KMS-11 (cell line): ENCODE results near the gene NUP93.

Experiments
- H2AFZ ChIP-seq: fragments of 200-600 bp; sonication (generic); 2 replicates; pipeline ENCODE4 v1.6.1; 2016; ENCODE audit warnings: antibody characterized with exemption, mixed run types, low read depth
- H3K27ac ChIP-seq: fragments of 200-600 bp; sonication (generic); 2 replicates; pipeline ENCODE4 v1.6.1; 2016; ENCODE audit warnings: mild to moderate bottlenecking, mixed run types
- H3K27me3 ChIP-seq: fragments of 200-600 bp; sonication (generic); 2 replicates; pipeline ENCODE4 v1.6.1; 2017; ENCODE audit warnings: mild to moderate bottlenecking, low read depth, mixed run types, moderate library complexity; ENCODE audit not compliant: insufficient read depth
- H3K36me3 ChIP-seq: fragments of 200-600 bp; sonication (generic); 2 replicates; pipeline ENCODE4 v1.6.1; 2017; ENCODE audit warnings: mild to moderate bottlenecking, mixed run types; ENCODE audit not compliant: insufficient read depth
- H3K4me1 ChIP-seq: fragments of 200-600 bp; sonication (generic); 2 replicates; pipeline ENCODE4 v1.6.1; 2016; ENCODE audit warnings: mild to moderate bottlenecking, low read depth, mixed run types; ENCODE audit not compliant: poor library complexity, severe bottlenecking
- H3K4me2 ChIP-seq: fragments of 200-600 bp; sonication (generic); 2 replicates; pipeline ENCODE4 v1.7.0; 2016; ENCODE audit warnings: mild to moderate bottlenecking, mixed run types
- H3K4me3 ChIP-seq: fragments of 200-600 bp; sonication (generic); IDR thresholded peaks from 2 replicates; pipeline ENCODE4 v1.6.1; 2017; ENCODE audit warnings: low read depth, low read length, mixed read lengths; ENCODE audit not compliant: insufficient read depth
- H3K79me2 ChIP-seq: fragments of 200-600 bp; sonication (generic); 2 replicates; pipeline ENCODE4 v1.6.1; 2016; ENCODE audit warnings: low read depth, mixed run types; ENCODE audit not compliant: insufficient read depth
- H3K9ac ChIP-seq: fragments of 200-600 bp; sonication (generic); 2 replicates; pipeline ENCODE4 v1.6.1; 2016; ENCODE audit warnings: mild to moderate bottlenecking, mixed run types
- H4K20me1 ChIP-seq: fragments of 200-600 bp; sonication (generic); 2 replicates; pipeline ENCODE4 v1.6.1; 2016; ENCODE audit warnings: mild to moderate bottlenecking, mixed run types; ENCODE audit not compliant: insufficient read depth
- TF ChIP-seq, protein P1 (sequence below): fragments of 200-600 bp; sonication (generic); conservative IDR thresholded peaks from 2 replicates; pipeline ENCODE4 v1.6.1; 2017; ENCODE audit warnings: low read depth, mild to moderate bottlenecking, antibody characterized with exemption, low read length, moderate library complexity, mixed read lengths

Gene NUP93

DNA sequence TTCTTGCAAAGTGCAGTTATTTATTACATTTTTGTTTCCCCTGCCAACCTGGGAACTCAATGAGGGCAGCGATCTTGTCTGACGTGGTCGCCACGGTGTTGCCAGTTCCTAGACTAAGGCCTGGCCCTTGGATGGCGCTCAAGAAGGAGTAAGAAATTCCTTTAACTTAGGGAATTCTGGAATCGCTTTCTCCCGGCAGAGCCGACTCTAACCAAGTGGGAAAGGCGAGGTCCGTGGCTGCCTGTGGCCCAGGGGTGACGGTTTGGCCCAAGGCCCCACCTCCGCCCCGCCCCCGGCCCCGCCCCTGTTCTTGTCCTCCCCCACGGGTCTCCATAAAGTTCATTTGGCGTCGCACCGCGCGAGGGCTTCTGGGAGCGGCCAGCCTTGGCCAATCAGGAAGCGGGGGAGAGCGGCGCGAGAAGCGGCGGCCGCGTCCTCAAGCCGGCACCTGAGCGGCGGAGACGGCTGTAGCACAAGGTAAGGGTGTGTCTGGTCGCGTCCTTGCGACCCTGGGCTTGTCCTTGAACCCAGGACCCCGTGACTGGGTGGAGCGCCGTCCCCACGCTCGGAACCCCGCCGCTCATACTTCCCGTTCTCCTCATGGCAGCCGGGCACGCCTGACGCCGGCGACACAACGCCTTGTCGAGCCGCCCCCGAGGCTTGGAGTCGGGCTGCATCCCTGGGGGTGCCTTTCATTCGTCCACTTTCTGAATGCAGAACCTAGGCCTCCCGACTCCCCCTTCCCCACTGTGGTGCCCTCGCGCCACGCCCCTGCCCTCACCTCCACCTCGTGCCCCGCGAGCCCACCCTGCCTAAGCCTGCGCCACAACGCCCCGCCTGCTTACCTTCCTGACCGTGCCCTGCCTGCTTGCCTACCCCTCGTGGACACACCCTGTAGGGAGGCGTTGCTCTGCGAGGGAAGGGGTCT lies at the start of gene NUP93:
NUP93 (plus strand) TSS at position 395 of the 928 bp plus-strand sequence. CDS start 18,119 bp downstream, outside the sequence.
- H2AFZ ChIP-seq: peak within 1 kb of the TSS; percentile 85
- H3K27me3 ChIP-seq: no peaks in the 10 kb centered on the region
- H3K36me3 ChIP-seq: no peaks in the 10 kb centered on the region
- no peak within 1 kb of the TSS for H3K4me3 ChIP-seq
- TF ChIP-seq, protein P1, sequence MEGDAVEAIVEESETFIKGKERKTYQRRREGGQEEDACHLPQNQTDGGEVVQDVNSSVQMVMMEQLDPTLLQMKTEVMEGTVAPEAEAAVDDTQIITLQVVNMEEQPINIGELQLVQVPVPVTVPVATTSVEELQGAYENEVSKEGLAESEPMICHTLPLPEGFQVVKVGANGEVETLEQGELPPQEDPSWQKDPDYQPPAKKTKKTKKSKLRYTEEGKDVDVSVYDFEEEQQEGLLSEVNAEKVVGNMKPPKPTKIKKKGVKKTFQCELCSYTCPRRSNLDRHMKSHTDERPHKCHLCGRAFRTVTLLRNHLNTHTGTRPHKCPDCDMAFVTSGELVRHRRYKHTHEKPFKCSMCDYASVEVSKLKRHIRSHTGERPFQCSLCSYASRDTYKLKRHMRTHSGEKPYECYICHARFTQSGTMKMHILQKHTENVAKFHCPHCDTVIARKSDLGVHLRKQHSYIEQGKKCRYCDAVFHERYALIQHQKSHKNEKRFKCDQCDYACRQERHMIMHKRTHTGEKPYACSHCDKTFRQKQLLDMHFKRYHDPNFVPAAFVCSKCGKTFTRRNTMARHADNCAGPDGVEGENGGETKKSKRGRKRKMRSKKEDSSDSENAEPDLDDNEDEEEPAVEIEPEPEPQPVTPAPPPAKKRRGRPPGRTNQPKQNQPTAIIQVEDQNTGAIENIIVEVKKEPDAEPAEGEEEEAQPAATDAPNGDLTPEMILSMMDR: no peak
- peak within 1 kb of the TSS; percentile 87 for H3K4me2 ChIP-seq
- peak within 1 kb of the TSS; percentile 79 for H3K9ac ChIP-seq
- no peaks in the 10 kb centered on the region for H4K20me1 ChIP-seq
- peak within 1 kb of the TSS; percentile 33; the same call in 1 of the 2 replicates for H3K27ac ChIP-seq
- H3K79me2 ChIP-seq: peaks cover 43% of the 10 kb centered on the region
- peaks cover 24% of the 10 kb centered on the region for H3K4me1 ChIP-seq

DNA sequence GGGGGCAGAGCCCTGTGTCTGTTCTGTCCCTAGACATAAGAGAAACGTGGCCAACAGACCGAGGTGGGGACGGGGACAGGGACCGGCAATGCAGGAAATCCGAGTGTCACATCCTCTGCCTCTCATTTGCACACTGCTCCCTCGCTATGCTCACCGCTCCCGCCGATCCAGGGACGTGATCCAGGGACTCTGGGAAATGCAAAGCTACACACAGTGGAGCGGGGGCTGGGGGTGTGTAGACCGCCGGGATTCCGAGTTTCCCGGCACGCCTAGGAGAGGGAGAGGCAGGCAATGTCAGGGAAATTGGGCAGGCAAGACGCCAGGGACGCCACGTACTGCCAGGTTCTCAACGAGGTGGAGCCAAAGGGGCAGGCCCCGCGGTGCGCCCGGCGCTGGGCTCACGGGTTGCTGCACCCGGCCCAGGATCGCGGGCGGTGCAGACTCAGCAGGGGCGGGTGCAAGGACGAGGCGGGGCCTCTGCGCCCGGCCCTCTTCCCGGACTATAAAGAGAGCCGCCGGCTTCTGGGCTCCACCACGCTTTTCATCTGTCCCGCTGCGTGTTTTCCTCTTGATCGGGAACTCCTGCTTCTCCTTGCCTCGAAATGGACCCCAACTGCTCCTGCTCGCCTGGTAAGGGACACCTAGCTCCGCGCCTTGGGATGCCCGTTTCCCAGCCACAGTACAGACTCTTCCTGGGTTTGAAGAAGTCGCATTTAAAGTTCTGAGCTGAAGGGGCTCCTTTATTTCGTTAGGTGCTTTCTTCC lies 47.8 kb upstream of the NUP93 start, which contains the start of gene MT1X:
MT1X (plus strand) TSS at position 532 of the 764 bp plus-strand sequence; CDS start at position 603, 71 bp downstream.
- no peaks in the 10 kb centered on the region for H3K79me2 ChIP-seq
- peak within 1 kb of the TSS; percentile 72; the same call in 1 of the 2 replicates for H3K9ac ChIP-seq
- no peak within 1 kb of the TSS for H3K27ac ChIP-seq
- no peaks in the 10 kb centered on the region for H3K36me3 ChIP-seq
- peak within 1 kb of the TSS; percentile 99 for H2AFZ ChIP-seq
- H3K4me2 ChIP-seq: peak within 1 kb of the TSS; percentile 98
- H3K4me1 ChIP-seq: peaks cover 8% of the 10 kb centered on the region
- TF ChIP-seq, protein P1: no peak
- H3K27me3 ChIP-seq: no peaks in the 10 kb centered on the region
- H3K4me3 ChIP-seq: no peak within 1 kb of the TSS
- no peaks in the 10 kb centered on the region for H4K20me1 ChIP-seq

DNA sequence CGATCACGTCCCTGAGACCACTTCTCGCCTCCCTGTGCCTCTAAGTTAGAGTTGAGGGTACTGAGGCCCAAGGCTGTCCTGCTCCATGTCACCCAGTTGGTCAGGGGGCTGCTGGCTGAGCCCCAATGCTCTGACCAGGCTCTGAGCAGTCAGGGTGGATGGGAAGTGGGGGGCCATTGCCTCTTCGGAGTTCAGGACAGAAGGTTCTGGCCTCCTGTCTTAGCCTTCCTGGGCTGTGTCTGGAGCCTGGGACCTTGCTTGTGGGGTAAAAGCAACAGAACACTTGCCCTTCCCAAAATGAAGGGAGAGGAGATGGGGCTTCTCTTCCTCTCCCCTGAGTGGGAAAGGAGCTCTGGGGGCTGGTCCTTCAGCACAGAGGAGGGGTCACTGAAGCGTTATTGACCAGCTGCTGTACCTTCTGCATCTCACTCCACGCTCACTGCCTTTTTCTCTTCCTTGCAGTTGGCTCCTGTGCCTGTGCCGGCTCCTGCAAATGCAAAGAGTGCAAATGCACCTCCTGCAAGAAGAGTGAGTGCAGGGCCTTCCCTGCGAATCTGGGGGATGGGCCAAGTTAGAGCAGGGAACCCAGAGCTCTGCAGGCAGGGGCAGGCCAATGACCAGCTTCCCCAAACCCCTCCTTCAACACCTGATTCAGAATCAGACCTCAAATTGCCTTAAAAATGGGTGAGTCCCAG lies 47.1 kb upstream of the NUP93 start:
- Histone ChIP-seq H3K27ac (no peak overlapping the region), H2AFZ (peak overlapping the region; percentile 99), H3K79me2 (no peaks in the 10 kb centered on the region), H4K20me1 (no peaks in the 10 kb centered on the region), H3K27me3 (no peaks in the 10 kb centered on the region), H3K4me1 (peaks cover 8% of the 10 kb centered on the region), H3K9ac (peak overlapping the region; percentile 72; the same call in 1 of the 2 replicates), H3K4me3 (no peak overlapping the region), H3K4me2 (peak overlapping the region; percentile 98), H3K36me3 (no peaks in the 10 kb centered on the region)
- TF ChIP-seq, protein P1: no peak
